Epidermal melanocyte (primary cell): Measurements from ENCODE around the gene MPP3.
"Not testable (repeated sequence)": the region's sequence is repeated elsewhere in the genome, so short reads cannot be mapped to it uniquely, and the experiment has no call there.

Experiments used
- DNase-seq: peaks from one replicate; pipeline ENCODE4 v3.0.0; 2011; ENCODE audit warnings: low spot score; ENCODE audit not compliant: insufficient read length

Gene MPP3

DNA sequence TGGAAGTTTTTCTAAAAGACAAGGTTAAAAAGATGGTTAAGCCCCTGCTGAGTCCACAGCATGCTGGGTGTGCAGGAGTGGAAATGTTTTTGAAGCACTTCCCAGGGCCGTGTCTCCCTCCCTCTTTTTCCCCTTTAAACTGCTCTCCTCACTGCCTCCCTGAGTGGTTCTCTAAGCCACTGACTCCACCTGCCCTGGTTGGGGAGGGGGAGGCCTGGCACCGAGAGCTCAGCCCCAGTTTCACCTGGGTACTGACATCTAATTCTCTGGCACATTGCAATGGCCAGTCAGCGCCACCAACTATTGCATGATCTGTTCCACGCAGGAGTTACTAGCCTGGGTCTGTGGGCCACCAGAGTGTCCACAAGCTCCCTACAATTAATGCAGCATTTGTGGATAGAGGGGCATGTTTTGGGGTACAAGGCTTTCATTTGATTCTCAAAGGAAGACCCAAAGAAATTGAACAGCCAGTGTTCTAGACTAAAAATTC is 22.7 kb downstream of the MPP3 start:
- DNase-seq, result no peak

DNA sequence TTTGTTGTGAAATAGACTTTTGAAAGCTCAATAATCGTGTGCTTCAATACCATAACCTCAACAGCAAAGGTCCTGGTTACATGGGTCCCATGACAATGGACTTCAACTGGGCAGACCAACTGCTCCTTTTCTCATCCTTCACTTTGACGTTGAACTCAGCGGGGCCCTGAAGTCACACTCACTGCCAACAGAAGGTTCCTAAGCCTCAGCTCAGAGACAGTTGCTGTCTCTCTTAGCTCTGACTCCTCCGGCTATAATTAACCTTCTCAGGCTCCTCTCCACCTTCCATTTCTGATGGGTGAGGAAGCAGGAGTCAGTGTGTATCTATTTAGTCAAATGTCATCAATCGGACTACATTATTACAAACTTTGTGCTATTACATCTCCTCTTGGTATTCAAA is 23.8 kb downstream of the MPP3 start:
- DNase-seq, result no peak

DNA sequence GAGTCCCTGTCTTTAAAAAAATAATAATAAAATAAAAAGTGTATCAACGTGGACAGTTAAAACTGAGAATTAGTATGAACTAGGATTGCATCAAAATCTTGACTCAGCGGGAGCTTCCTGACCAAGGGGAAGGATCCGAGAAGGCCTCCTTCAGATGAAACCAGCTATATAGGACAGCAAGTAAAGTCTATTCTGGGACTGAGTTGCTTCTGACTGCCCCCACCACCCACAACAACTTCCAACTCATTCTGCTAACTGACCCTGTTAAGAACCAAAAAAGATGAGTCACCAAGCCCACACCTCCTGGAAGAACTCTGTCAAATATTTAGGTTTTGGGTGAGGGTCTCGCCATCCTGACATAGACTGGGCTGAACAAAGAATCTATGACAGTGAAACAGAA is 24.9 kb downstream of the MPP3 start:
- no peak for DNase-seq

DNA sequence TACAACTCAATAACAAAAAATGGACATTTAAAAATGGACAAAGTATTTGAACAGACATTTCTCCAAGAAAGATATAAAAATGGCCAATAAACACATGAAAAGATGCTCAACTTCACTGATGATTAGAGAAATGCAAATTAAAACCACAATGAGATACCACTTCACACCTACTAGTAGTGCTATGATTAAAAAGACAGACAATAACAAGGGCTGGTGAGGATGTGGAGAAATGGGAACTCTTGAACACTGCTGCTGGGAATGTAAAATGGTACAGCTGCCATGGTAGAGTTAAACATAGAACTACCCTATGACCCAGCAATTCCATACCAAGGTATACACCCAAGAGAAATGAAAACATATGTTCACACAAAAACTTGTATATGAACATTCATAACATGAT is 27.8 kb downstream of the MPP3 start:
- no peak for DNase-seq

DNA sequence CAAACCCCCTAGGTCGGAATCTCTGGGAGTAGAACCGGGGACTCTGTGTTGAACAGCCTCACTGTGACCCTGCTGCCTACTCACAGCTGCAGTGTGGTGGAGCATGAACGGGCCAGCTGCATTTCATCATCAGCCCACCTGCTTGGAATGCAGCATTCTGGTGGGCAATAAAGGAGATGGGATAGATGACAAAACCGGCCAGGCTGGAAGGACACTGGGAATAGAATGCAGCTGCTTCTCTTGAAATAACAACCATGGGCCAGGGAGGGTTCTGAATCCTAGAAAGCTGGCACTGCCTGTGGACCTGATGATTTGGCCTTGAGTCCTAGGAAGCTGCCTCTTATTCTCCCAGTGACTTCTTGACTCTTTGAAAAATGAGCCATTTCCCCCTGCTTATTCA is 29.2 kb downstream of the MPP3 start:
- DNase-seq, result no peak

DNA sequence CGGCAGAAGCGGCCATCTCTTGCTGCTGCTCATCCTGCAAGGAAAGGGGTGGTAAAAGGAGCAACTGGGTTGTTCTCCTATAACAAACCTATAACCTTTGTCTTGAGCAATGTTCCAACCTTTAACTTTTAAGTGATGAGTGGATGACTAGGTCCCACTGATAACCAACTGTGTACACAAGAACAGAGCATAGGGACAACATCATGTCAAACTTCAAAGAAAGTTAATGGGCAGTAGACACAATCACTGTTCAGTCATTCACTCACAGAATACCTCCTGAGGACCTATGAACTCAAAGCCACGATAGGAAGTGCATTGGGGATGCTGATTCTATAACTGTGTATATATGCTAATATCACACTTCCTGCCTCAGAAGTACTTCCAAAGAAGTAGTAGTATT is 31.1 kb downstream of the MPP3 start:
- no peak for DNase-seq

DNA sequence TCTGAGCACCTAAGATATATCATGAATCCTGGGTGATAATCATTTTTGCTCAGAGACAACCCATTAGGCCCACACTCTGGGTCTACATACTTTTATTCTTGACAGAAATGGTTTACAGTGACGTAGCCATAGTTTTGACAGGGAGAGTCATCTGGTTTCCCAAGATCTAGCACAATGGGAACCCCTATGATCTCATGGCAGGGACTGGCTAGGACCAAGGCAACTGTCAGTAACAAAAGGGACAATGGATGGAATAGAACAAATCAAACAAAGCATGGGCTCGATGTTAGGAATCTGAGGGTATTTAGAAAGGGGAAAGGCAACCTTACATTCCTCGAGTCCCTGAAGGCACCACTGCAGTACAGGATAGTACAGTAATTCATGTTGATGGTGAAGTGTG is 32.2 kb downstream of the MPP3 start:
- DNase-seq, result no peak

DNA sequence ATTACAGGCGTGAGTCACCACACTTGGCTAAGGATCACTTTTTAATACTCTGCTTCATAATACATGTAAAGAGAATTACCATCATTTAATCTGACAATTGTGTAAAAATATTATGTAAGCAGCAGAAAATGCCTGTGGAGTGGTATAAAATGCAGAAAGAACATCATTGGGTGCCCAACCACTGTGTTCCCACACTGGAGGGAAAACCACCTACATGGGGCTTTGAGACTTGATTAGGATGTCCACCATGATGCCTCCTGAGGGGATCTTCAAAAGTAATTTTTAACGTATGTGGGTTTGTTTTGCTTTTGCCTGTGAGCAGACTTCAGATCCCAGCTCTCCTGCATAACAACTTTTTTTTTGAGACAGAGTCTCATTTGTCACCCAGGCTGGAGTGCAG is 33.9 kb downstream of the MPP3 start:
- DNase-seq, result no peak

DNA sequence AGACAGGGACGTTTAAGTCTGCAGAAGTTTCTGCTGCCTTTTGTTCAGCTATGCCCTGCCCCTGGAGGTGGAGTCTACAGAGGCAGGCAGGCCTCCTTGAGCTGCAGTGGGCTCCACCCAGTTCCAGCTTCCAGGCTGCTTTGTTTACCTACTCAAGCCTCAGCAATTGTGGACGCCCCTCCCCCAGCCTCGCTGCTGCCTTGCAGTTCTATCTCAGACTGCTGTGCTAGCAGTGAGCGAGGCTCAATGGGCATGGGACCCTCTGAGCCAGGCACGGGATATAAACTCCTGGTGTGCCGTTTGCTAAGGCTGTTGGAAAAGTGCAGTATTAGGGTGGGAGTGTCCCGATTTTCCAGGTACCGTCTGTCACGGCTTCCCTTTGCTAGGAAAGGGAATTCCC is 34.9 kb downstream of the MPP3 start:
- not testable (repeated sequence) for DNase-seq

DNA sequence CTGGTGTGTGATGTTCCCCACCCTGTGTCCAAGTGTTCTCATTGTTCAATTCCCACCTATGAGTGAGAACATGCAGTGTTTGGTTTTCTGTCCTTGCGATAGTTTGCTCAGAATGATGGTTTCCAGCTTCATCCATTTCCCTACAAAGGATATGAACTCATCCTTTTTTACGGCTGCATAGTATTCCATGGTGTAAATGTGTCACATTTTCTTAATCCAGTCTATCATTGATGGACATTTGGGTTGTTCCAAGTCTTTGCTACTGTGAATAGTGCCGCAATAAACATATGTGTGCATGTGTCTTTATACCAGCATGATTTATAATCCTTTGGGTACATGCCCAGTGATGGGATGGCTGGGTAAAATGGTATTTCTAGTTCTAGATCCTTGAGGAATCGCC is 40.3 kb downstream of the MPP3 start:
- not testable (repeated sequence) for DNase-seq

DNA sequence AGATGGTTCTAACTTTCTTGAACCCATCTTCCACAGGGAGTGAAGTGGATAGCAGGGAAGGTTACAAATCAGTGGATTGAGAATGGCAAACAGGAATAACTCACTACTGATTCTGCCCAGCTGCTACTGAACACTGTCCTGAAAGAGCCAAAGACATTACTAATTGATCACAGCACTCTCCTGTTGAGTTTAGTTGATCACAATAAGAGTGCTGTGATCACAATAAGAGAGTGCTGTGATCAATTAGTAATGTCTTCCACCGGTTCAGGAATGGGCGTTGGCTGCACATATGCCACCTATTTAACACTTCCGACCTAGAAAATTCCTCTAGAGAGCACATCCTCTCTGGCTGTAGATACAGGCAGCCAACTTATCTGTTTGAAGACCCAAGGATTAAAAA is 41.4 kb downstream of the MPP3 start:
- DNase-seq, result peak; percentile 45

DNA sequence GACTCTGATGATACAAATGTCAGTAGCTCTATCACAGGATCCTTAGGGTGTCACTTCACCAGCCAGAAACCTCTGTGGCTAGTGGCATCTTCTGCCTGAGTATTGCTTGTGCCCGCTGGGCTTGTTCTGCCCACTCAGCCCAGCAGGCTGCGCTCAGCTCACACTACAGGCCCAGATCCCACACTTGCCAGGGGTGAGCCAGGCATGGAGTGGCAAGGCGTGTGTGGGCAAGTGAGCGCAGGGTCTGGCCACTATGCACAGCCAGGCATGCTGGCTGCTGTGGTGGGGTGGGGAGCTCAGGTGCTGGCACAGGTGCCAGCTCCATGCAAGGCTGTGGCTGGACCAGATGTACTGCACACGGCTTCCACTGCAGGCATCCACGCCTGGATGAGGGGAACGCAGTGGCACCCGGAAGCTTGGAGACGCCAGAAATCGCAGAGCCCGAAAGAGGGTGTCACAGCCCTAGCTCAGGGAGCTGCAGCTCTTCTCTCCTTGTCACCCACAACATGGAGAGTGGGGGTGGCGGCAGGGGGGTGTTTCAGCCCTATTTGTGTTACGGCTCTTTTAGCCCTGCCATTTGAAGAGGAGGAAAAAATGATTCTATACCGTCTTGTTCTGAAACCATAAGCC is 42.5 kb downstream of the MPP3 start:
- DNase-seq, result no peak

DNA sequence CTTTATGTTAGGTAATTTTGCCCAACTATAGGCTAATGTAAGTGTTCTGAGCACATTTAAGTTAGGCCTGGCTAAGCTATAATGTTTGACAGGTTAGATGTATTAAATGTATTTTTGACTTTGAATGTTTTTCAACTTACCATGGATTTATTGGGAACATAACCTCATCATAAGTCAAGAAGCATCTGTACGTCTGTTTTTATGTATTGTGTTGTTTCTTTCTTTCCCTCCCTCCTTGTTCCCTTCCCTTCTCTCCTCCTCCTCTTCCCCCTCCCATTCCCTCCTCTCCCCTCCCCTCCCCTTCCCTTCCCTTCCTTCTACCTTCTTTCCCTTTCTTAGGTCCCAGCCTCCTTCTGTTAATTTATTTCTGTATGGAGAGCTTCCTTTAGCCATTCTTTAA is 43.5 kb downstream of the MPP3 start:
- no peak for DNase-seq

DNA sequence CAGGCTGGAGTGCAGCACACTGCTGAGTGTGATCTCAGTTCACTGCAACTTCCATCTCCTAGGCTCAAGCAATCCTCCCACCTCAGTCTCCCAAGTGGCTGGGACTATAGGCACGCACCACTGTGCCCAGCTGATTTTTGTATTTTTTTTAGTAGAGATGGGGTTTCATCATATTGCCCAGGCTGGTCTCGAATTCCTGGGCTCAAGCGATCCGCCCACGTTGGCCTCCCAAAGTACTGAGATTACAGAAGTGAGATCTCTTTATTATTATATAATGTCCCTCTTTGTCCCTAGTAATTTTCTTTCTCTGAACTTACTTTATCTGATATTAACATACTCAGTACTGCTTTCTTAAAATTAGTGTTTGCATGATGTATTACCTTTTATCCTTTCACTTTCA is 44.4 kb downstream of the MPP3 start:
- DNase-seq, result no peak

DNA sequence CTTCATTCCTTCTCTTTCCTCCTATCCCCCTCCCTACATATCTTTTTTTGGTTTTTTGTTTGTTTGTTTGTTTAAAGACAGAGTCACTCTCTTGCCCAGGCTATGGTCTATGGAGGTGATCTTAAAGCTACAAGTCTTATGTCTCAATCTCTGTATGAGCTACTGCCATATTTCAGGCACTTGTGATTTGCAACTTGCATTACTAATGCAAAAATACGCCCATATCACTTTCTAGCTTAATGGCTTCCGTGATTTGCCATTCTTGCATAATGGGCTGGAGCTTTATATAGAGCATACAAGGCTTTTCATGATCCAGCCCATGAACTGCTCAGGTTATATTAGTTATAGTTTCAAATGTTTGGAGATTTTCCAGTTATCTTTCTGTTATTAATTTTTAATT is 45.2 kb downstream of the MPP3 start:
- no peak for DNase-seq

DNA sequence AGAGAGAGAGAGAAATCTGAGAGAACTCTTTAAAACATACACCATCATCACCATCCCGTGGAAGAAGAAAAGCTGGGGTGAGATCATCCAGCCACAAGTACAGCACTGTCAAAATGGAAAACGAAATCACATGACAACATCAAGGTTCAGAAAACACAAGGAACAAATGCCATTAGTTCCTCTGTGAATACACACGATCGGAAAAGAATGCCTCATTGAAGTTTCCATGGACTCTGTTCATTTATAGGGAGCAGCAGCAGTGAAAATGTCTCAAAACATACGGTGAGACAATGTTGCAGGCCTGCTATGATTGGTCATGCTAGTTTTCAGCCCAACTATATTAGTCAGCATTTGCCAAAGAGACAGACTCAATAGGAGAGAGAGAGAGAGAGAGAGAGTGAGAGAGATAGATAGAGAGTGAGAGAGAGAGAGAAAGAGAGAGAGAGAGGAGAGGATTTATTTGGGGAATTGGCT is 48.3 kb downstream of the MPP3 start:
- DNase-seq, result no peak

DNA sequence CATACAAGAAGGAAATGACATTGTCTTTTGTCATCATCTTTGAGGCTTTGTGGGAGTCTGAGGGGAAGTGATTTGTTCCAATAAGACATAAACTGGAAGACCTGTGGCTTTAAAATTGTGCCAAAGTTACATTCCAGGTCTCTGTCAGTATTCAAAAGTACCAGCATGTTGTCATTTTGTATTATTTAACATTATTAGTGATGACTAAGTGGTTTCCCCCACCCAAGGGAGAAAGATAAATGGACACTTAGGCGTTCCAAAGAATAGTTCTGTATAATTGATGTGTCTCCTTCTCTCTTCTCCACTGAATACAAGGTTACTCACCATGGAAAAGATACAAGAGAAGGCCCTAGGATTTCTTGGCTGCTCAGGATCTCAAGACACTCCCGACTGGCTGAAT is 48.9 kb downstream of the MPP3 start:
- no peak for DNase-seq

DNA sequence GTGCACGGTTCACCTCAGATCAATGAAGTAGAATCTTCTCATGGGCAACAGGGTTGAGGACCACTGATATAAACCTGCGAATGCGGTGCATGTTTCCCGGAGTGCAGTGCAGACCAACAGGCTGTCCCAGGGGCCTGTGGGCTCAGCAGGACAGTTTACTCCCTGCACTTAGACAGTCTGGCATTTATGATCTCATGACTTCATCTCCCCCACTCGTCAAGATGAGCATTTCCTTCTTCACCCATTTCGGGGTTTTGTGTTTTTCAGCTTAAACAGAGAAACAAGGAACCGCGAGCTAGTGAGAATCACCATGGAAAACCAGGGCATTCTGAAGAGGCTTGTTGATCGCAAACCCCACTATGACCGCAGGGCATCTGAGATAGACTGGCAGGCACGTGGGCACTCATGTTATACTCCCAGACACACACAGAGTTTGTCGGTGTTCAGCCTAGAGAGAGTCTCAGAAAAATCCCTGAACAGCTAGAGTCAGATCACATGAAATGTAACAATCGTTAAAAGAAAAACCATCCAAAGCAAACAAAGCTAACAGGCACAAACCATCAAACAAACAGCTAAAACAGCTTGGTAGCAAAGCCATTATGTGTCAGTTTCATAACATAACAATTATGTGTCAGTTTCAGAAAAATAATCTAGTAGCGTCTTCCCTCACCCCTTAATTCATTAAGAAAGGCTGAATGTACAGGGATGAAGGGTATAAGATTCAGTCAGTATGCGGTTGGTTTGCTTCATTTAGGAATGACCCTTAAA is 49.8 kb downstream of the MPP3 start:
- DNase-seq, result peak; percentile 52

DNA sequence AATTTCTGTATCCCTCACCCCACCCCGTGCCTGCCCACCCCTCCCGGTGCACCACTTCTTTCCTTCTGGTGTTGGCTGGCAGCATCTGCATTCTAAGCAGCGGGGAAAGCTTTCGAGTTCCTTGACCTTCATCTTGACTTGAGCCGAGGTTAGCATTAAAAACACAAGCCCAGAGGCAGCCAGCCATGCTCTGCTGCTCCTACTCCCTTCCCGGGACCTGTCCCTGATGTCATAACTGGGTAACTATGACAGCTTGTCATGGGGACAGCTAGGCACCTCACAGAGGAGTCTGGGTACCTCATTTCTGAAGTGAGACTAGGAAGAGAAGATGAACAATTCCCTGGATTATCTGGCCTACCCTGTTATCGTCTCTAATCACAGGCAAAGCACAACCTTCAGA is 52.8 kb downstream of the MPP3 start, which contains the start of gene CFAP97D1:
Gene CFAP97D1 (plus strand): TSS at position 301 of the 400 bp plus-strand sequence. CDS start 28 bp downstream, at position 329.
- DNase-seq, result no peak

DNA sequence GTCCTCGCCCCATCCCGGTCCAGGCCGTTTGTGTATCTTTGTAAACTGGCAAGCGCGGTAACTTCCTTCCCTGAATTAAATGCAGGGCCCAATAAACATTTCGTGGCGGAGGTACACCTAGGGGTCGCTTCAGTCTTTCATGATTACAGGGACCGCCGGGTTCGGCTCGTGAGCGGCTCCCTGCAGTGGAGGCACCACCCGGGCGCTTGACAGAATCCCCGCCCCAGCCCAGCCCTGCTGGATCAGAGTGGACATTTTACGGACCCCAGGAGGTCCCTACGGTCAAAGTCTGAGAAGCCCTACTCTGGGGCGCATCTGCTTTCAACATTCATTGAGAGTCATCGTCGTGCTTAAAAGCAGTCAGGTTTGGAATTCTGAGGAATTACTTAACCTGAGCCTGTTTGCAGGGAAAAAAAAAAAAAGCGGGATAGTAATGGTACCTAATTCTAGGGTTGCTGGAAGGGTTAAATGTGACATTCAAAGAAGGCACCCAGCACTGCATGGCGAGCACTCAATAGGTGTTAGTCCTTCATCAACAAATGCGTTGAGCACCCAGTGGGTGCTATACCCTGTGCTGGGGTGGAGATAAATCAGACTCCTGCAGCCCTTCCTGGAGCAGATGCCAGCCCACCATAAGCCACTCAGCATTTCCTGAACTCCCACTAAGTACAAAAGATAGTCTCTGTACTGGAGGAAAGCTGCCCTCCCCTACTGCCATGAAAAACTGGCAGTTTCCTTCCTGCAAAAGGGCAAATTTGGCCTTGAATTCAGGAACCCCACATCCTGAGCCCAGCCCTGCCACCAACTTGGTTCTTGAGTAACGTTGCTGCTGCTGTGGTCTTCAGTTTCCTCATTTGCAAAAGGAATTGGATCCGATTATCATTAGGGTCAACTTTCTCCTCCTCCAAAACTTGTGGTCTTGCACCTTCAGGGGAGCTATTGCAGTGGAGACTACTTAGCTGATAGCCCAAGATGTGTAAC is 53.5 kb downstream of the MPP3 start:
- no peak for DNase-seq

DNA sequence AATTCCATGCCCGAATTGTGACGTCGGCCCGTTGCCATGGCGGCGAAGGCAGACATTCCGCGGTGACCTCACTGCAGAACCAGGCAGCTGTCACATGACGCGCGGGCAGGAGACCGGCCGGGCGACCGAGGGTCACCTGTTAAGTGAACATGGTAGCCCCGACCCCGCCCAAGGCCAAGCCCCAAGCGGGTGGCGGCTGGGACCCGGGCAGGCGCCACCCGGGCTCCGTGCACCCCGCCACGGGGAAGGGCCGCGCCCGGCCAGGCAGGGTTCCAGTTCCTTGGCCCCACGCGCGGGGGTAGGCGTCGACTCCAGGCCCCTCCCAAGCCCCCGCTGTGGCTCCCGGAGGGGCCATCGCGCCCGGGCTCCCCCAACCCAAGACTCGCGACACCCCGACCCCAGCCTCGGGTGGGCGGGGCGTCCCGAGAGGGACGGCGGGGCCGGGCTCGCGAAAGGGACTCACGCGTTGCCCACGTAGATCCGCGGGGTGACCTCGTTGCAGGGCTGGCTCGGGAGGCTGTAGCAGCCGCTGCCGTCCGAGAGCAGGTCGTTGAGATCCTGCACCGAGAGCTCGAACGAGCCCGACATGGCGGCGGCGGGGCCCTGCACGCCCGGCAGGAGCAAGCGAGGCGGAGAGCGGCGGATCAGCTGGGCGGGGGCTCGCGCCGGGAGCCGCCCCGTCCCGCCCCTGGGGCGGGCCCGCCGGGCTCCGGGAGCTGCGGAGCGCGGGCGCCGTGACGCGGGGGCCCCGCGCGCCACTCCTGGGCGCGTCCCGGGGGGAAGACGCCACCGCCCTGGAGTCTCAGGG is 54.4 kb downstream of the MPP3 start, which contains the start of gene DUSP3:
Gene DUSP3 (minus strand): TSS at position 641 of the 808 bp plus-strand sequence. CDS start 53 bp downstream, at position 588.
- DNase-seq, result peak; percentile 89
